ENCODE data around the gene TMPRSS4.

The TMPRSS4 gene, protein sequence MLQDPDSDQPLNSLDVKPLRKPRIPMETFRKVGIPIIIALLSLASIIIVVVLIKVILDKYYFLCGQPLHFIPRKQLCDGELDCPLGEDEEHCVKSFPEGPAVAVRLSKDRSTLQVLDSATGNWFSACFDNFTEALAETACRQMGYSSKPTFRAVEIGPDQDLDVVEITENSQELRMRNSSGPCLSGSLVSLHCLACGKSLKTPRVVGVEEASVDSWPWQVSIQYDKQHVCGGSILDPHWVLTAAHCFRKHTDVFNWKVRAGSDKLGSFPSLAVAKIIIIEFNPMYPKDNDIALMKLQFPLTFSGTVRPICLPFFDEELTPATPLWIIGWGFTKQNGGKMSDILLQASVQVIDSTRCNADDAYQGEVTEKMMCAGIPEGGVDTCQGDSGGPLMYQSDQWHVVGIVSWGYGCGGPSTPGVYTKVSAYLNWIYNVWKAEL

GRCh38 chr11:118076754-118077281, at the start of gene TMPRSS4:
Gene TMPRSS4 (plus strand): TSS chr11:118077078. CDS start chr11:118077303, 225 bp downstream.
- TF ChIP-seq POLR2A (IDR thresholded peaks at IDR 0.05; ENCODE audit: extremely low read depth, insufficient read length) (no peak), CTCF (IDR thresholded peaks at IDR 0.05; ENCODE audit: low read depth, low read length) (no peak), MYC (IDR thresholded peaks at IDR 0.05; ENCODE audit: low read depth, low read length) (no peak), MAX (IDR thresholded peaks at IDR 0.05; ENCODE audit: low read depth, low read length) (no peak)
- DNase-seq (ENCODE audit: low read depth), result no peak
- H3K4me3 ChIP-seq (ENCODE audit: low read depth, low read length), result no peak within 1 kb of the TSS

GRCh38 chr11:118027694-118028093, 49.2 kb upstream of the TMPRSS4 start:
- no peak overlapping the region for H3K4me3 ChIP-seq (ENCODE audit: low read depth, low read length)
- no peak for TF ChIP-seq MAX (IDR thresholded peaks at IDR 0.05; ENCODE audit: low read depth, low read length)
- TF ChIP-seq POLR2A (IDR thresholded peaks at IDR 0.05; ENCODE audit: extremely low read depth, insufficient read length), result no peak
- TF ChIP-seq CTCF (IDR thresholded peaks at IDR 0.05; ENCODE audit: low read depth, low read length), result no peak
- no peak for TF ChIP-seq MYC (IDR thresholded peaks at IDR 0.05; ENCODE audit: low read depth, low read length)
- DNase-seq (ENCODE audit: low read depth), result no peak

- TF ChIP-seq CTCF (IDR thresholded peaks at IDR 0.05; ENCODE audit: low read depth, low read length) (no peak), MYC (IDR thresholded peaks at IDR 0.05; ENCODE audit: low read depth, low read length) (no peak)
- DNase-seq (ENCODE audit: low read depth), result no peak
- H3K4me3 ChIP-seq (ENCODE audit: low read depth, low read length), result no peak overlapping the region
These were observed 48.3 kb upstream of the TMPRSS4 start for GRCh38 chr11:118028626-118029025.

DNA sequence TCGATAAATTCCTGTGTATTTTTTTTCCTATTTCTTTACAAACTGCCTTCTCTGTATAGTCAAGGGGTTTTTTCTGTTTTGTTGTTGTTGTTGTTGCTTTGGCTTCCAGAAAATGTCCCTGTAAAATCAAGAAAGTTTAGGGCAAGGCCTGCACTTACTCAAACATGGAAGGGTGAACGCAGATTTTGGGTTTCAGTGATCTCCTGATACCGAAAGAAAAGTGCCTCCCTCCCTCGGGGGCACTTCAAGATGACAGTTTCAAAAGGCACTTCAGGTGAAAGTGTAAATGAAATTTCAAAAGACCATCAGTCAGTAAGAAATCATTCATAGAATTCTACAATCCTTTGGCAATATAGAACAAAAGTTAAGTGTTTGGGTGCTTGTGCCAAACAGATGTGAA, 43.4 kb upstream of the TMPRSS4 start:
- H3K4me3 ChIP-seq (ENCODE audit: low read depth, low read length), result no peak overlapping the region
- TF ChIP-seq POLR2A (IDR thresholded peaks at IDR 0.05; ENCODE audit: extremely low read depth, insufficient read length) (no peak), MYC (IDR thresholded peaks at IDR 0.05; ENCODE audit: low read depth, low read length) (no peak), CTCF (IDR thresholded peaks at IDR 0.05; ENCODE audit: low read depth, low read length) (no peak), MAX (IDR thresholded peaks at IDR 0.05; ENCODE audit: low read depth, low read length) (no peak)
- no peak for DNase-seq (ENCODE audit: low read depth)

DNA sequence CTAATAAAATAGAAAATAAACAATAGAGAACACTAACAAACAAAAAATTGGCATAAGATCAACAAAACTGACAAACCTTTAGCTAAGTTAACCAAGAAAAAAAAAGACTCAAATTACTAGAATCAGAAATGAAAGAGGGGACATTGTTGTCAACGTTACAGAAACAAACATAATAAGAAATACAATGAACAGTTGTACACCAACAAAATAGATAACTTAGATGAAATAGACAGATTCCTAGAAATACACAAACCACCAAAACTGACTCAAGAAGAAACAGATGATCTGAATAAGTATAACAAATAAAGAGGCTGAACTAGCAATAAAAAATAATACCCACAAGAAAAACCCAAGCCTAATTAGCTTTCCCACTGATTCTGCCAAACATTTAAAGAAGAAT, 34.7 kb upstream of the TMPRSS4 start:
- TF ChIP-seq POLR2A (IDR thresholded peaks at IDR 0.05; ENCODE audit: extremely low read depth, insufficient read length) (no peak), MAX (IDR thresholded peaks at IDR 0.05; ENCODE audit: low read depth, low read length) (no peak), CTCF (IDR thresholded peaks at IDR 0.05; ENCODE audit: low read depth, low read length) (no peak)
- H3K4me3 ChIP-seq (ENCODE audit: low read depth, low read length), result no peak overlapping the region
- no peak for DNase-seq (ENCODE audit: low read depth)
